ENCODE data around the gene ELANE. TPM values are rescaled to one million over a fixed set of nuclear protein-coding genes. Genes with fewer than 3 reads are reported as not detected.
A peak's percentile ranks its signal among the peaks of the same experiment; 100 is the strongest.

ELANE gene
- total RNA-seq, 2 donors from 2014 or later: not detected

- H3K4me3 Mint-ChIP-seq: peak overlapping the region; percentile 51
- peaks cover 12% of the 10 kb centered on the region for H3K27me3 Mint-ChIP-seq
- H3K9me3 ChIP-seq (ENCODE audit: control insufficient read depth, low read length, poor library complexity, severe bottlenecking): no peaks in the 10 kb centered on the region
- ATAC-seq: no peak
- H3K4me1 Mint-ChIP-seq: no peaks in the 10 kb centered on the region
- H3K27ac Mint-ChIP-seq: no peak overlapping the region
- H3K36me3 Mint-ChIP-seq (ENCODE audit: low read depth): no peaks in the 10 kb centered on the region
- DNase-seq: no peak
These were observed 30.8 kb upstream of the ELANE start for GRCh38 chr19:821231-821824.

- no peak for ATAC-seq
- Mint-ChIP-seq H3K27ac (no peak within 1 kb of the TSS), H3K4me3 (peak within 1 kb of the TSS; percentile 51), H3K36me3 (ENCODE audit: low read depth) (no peaks in the 10 kb centered on the region), H3K27me3 (peaks cover 12% of the 10 kb centered on the region), H3K4me1 (no peaks in the 10 kb centered on the region)
- no peak for DNase-seq
- no peaks in the 10 kb centered on the region for H3K9me3 ChIP-seq (ENCODE audit: control insufficient read depth, low read length, poor library complexity, severe bottlenecking)
These were observed 30.1 kb upstream of the ELANE start, which contains the start of gene PLPPR3 for GRCh38 chr19:821825-822503. Gene PLPPR3, minus strand, starts transcription at chr19:821955. Its CDS starts 396 bp downstream, at chr19:821559.

- H3K4me3 Mint-ChIP-seq: no peak overlapping the region
- no peak overlapping the region for H3K27ac Mint-ChIP-seq
- peaks cover 12% of the 10 kb centered on the region for H3K27me3 Mint-ChIP-seq
- H3K36me3 Mint-ChIP-seq (ENCODE audit: low read depth): no peaks in the 10 kb centered on the region
- H3K4me1 Mint-ChIP-seq: no peaks in the 10 kb centered on the region
- ATAC-seq (no peak), DNase-seq (no peak)
- H3K9me3 ChIP-seq (ENCODE audit: control insufficient read depth, low read length, poor library complexity, severe bottlenecking): no peaks in the 10 kb centered on the region
These were observed 28.5 kb upstream of the ELANE start for GRCh38 chr19:823565-824121.

- Mint-ChIP-seq H3K4me3 (no peak overlapping the region), H3K27me3 (peaks cover 12% of the 10 kb centered on the region), H3K36me3 (ENCODE audit: low read depth) (no peaks in the 10 kb centered on the region), H3K27ac (no peak overlapping the region), H3K4me1 (no peaks in the 10 kb centered on the region)
- ATAC-seq (no peak), DNase-seq (no peak)
- no peaks in the 10 kb centered on the region for H3K9me3 ChIP-seq (ENCODE audit: control insufficient read depth, low read length, poor library complexity, severe bottlenecking)
These were observed 27.2 kb upstream of the ELANE start for GRCh38 chr19:824885-825284.

GRCh38 chr19:825897-826644 lies 26.0 kb upstream of the ELANE start:
- H3K27ac Mint-ChIP-seq: no peak overlapping the region
- H3K9me3 ChIP-seq (ENCODE audit: control insufficient read depth, low read length, poor library complexity, severe bottlenecking): no peaks in the 10 kb centered on the region
- no peaks in the 10 kb centered on the region for H3K36me3 Mint-ChIP-seq (ENCODE audit: low read depth)
- peak overlapping the region; percentile 45 for H3K4me3 Mint-ChIP-seq
- no peak for DNase-seq
- ATAC-seq: no peak
- H3K27me3 Mint-ChIP-seq: peaks cover 12% of the 10 kb centered on the region
- no peaks in the 10 kb centered on the region for H3K4me1 Mint-ChIP-seq

- Mint-ChIP-seq H3K4me1 (no peaks in the 10 kb centered on the region), H3K27ac (no peak overlapping the region), H3K4me3 (no peak overlapping the region), H3K27me3 (peaks cover 12% of the 10 kb centered on the region), H3K36me3 (ENCODE audit: low read depth) (no peaks in the 10 kb centered on the region)
- ATAC-seq (no peak), DNase-seq (no peak)
- no peaks in the 10 kb centered on the region for H3K9me3 ChIP-seq (ENCODE audit: control insufficient read depth, low read length, poor library complexity, severe bottlenecking)
These were observed 24.8 kb upstream of the ELANE start for GRCh38 chr19:827314-827709.

- H3K4me3 Mint-ChIP-seq: no peak within 1 kb of the TSS
- H3K36me3 Mint-ChIP-seq (ENCODE audit: low read depth): no peaks in the 10 kb centered on the region
- no peaks in the 10 kb centered on the region for H3K4me1 Mint-ChIP-seq
- no peaks in the 10 kb centered on the region for H3K9me3 ChIP-seq (ENCODE audit: control insufficient read depth, low read length, poor library complexity, severe bottlenecking)
- H3K27me3 Mint-ChIP-seq: peaks cover 11% of the 10 kb centered on the region
- H3K27ac Mint-ChIP-seq: no peak within 1 kb of the TSS
- no peak for ATAC-seq
- DNase-seq: no peak
These were observed 24.3 kb upstream of the ELANE start, which contains the start of gene AZU1 for GRCh38 chr19:827710-828321. Gene AZU1, plus strand, starts transcription at chr19:827837. Its CDS starts 10 bp downstream, at chr19:827847.

- DNase-seq: no peak
- no peaks in the 10 kb centered on the region for H3K9me3 ChIP-seq (ENCODE audit: control insufficient read depth, low read length, poor library complexity, severe bottlenecking)
- no peak overlapping the region for H3K4me3 Mint-ChIP-seq
- ATAC-seq: no peak
- no peaks in the 10 kb centered on the region for H3K4me1 Mint-ChIP-seq
- no peaks in the 10 kb centered on the region for H3K36me3 Mint-ChIP-seq (ENCODE audit: low read depth)
- peaks cover 2% of the 10 kb centered on the region for H3K27me3 Mint-ChIP-seq
- no peak overlapping the region for H3K27ac Mint-ChIP-seq
These were observed 22.9 kb upstream of the ELANE start for GRCh38 chr19:829129-829758.

GRCh38 chr19:831407-832369 lies 20.4 kb upstream of the ELANE start:
- peaks cover 4% of the 10 kb centered on the region for H3K4me1 Mint-ChIP-seq
- DNase-seq (no peak), ATAC-seq (no peak)
- H3K27me3 Mint-ChIP-seq: peaks cover 17% of the 10 kb centered on the region
- peaks cover 4% of the 10 kb centered on the region for H3K36me3 Mint-ChIP-seq (ENCODE audit: low read depth)
- H3K4me3 Mint-ChIP-seq: no peak overlapping the region
- no peak overlapping the region for H3K27ac Mint-ChIP-seq
- H3K9me3 ChIP-seq (ENCODE audit: control insufficient read depth, low read length, poor library complexity, severe bottlenecking): no peaks in the 10 kb centered on the region

- Mint-ChIP-seq H3K27ac (no peak overlapping the region), H3K36me3 (ENCODE audit: low read depth) (peaks cover 4% of the 10 kb centered on the region), H3K4me3 (no peak overlapping the region), H3K4me1 (peaks cover 4% of the 10 kb centered on the region), H3K27me3 (peaks cover 25% of the 10 kb centered on the region)
- H3K9me3 ChIP-seq (ENCODE audit: control insufficient read depth, low read length, poor library complexity, severe bottlenecking): no peaks in the 10 kb centered on the region
- ATAC-seq (no peak), DNase-seq (no peak)
These were observed 17.9 kb upstream of the ELANE start for GRCh38 chr19:834216-834615.

GRCh38 chr19:835210-835810 lies 16.8 kb upstream of the ELANE start:
- H3K9me3 ChIP-seq (ENCODE audit: control insufficient read depth, low read length, poor library complexity, severe bottlenecking): no peaks in the 10 kb centered on the region
- DNase-seq (no peak), ATAC-seq (no peak)
- Mint-ChIP-seq H3K27ac (no peak overlapping the region), H3K4me3 (no peak overlapping the region), H3K36me3 (ENCODE audit: low read depth) (peaks cover 4% of the 10 kb centered on the region), H3K4me1 (peaks cover 4% of the 10 kb centered on the region), H3K27me3 (peaks cover 25% of the 10 kb centered on the region)
